GM12892 (cell line): ENCODE results near the gene SPEG.

Experiments used
- POLR2A ChIP-seq: IDR thresholded peaks from 2 replicates; pipeline ENCODE4 v1.6.1; 2011; ENCODE audit warnings: low read depth, low read length, control low read depth
- POLR2AphosphoS5 ChIP-seq: IDR thresholded peaks from 2 replicates; pipeline ENCODE4 v1.6.1; 2011; ENCODE audit warnings: low read depth, low read length, control low read depth
- TAF1 ChIP-seq: IDR thresholded peaks from 2 replicates; pipeline ENCODE4 v1.6.1; 2011; ENCODE audit warnings: low read depth, mild to moderate bottlenecking, control low read depth, low read length, borderline replicate concordance

GRCh38 chr2:219544567-219544966 is 109.9 kb downstream of the SPEG start:
- no peak for TF ChIP-seq POLR2AphosphoS5
- no peak for TF ChIP-seq TAF1
- no peak for TF ChIP-seq POLR2A
